Neural cell (in vitro differentiated cells): ENCODE measurements around the gene SLC27A5. TPM values are rescaled to one million over a fixed set of nuclear protein-coding genes. Genes with fewer than 3 reads are reported as not detected.
A peak's percentile ranks its signal among the peaks of the same experiment; 100 is the strongest.

Experiments used
- H2AFZ ChIP-seq: fragments of 200-600, 300-800 bp; sonication (generic), shearing (Covaris generic); 2 replicates; pipeline ENCODE4 v1.6.0; 2014; ENCODE audit warnings: low read depth, mild to moderate bottlenecking, antibody characterized with exemption, low read length, moderate library complexity
- H3F3A ChIP-seq: fragments of 200-600 bp; shearing (Covaris generic); 2 replicates; pipeline ENCODE4 v1.6.1; 2016; ENCODE audit warnings: mild to moderate bottlenecking, moderate library complexity, mixed read lengths, antibody characterized with exemption, low read length; ENCODE audit not compliant: insufficient read depth, poor library complexity, severe bottlenecking
- H3K27ac ChIP-seq: fragments of 200-600, 300-800 bp; sonication (generic), shearing (Covaris generic); 2 replicates; pipeline ENCODE4 v1.5.1; 2014; ENCODE audit warnings: mild to moderate bottlenecking, low read length, moderate library complexity
- H3K27me3 ChIP-seq: fragments of 300-800, 200-600 bp; sonication (generic), shearing (Covaris generic); 2 replicates; pipeline ENCODE4 v1.6.0; 2014; ENCODE audit warnings: mild to moderate bottlenecking, low read depth, low read length, moderate library complexity; ENCODE audit not compliant: insufficient read depth
- H3K36me3 ChIP-seq: fragments of 300-800, 200-600 bp; sonication (generic), shearing (Covaris generic); 2 replicates; pipeline ENCODE4 v1.5.1; 2014; ENCODE audit warnings: mild to moderate bottlenecking, antibody characterized with exemption, low read length, moderate library complexity; ENCODE audit not compliant: insufficient read depth
- H3K4me2 ChIP-seq: fragments of 300-800, 200-600 bp; sonication (generic), shearing (Covaris generic); 2 replicates; pipeline ENCODE4 v1.6.0; 2014; ENCODE audit warnings: mild to moderate bottlenecking, low read length
- H3K4me3 ChIP-seq: fragments of 300-800, 200-600 bp; sonication (generic), shearing (Covaris generic); 2 replicates; pipeline ENCODE4 v1.5.1; 2014; ENCODE audit warnings: mild to moderate bottlenecking, low read length, moderate library complexity
- H3K79me2 ChIP-seq: fragments of 200-600 bp; shearing (Covaris generic); replicated peaks from 2 replicates; pipeline ENCODE4 v1.6.0; 2014; ENCODE audit warnings: mild to moderate bottlenecking, low read length, moderate library complexity; ENCODE audit not compliant: insufficient read depth
- H3K9ac ChIP-seq: fragments of 300-800, 200-600 bp; sonication (generic), shearing (Covaris generic); 2 replicates; pipeline ENCODE4 v1.6.1; 2016; ENCODE audit warnings: mild to moderate bottlenecking, low read length, mixed read lengths
- H3K9me2 ChIP-seq: fragments of 200-600 bp; shearing (Covaris generic); 2 replicates; pipeline ENCODE4 v1.6.1; 2016; ENCODE audit warnings: mild to moderate bottlenecking, low read length, mixed read lengths; ENCODE audit not compliant: insufficient read depth
- H3K9me3 ChIP-seq: fragments of 200-600, 300-800 bp; sonication (generic), shearing (Covaris generic); 2 replicates; pipeline ENCODE4 v1.6.1; 2016; ENCODE audit warnings: mild to moderate bottlenecking, mixed run types, low read length, moderate library complexity, mixed read lengths
- H4K20me1 ChIP-seq: fragments of 200-600 bp; shearing (Covaris generic); 2 replicates; pipeline ENCODE4 v1.6.1; 2016; ENCODE audit warnings: mild to moderate bottlenecking, mixed run types; ENCODE audit not compliant: insufficient read depth
- EP300 ChIP-seq: fragments of 450-650 bp; conservative IDR thresholded peaks from 2 replicates; pipeline ENCODE4 v1.6.1; 2014; ENCODE audit warnings: antibody characterized with exemption, mild to moderate bottlenecking, moderate library complexity; ENCODE audit not compliant: poor library complexity, severe bottlenecking
- EZH2 ChIP-seq: fragments of 200-600, 300-800 bp; shearing (Covaris generic), sonication (generic); IDR thresholded peaks from 2 replicates; pipeline ENCODE4 v1.6.1; 2014; ENCODE audit warnings: antibody characterized with exemption, low read length, borderline replicate concordance, mild to moderate bottlenecking; ENCODE audit not compliant: insufficient read depth, poor library complexity, severe bottlenecking
- MXI1 ChIP-seq: fragments of 450-650 bp; conservative IDR thresholded peaks from 2 replicates; pipeline ENCODE4 v1.6.1; 2014; ENCODE audit warnings: antibody characterized with exemption, mild to moderate bottlenecking; ENCODE audit not compliant: poor library complexity, severe bottlenecking
- POLR2AphosphoS5 ChIP-seq: IDR thresholded peaks from 2 replicates; pipeline ENCODE4 v1.6.1; 2012
- RAD21 ChIP-seq: fragments of 450-650 bp; conservative IDR thresholded peaks from 2 replicates; pipeline ENCODE4 v1.6.1; 2014; ENCODE audit warnings: antibody characterized with exemption, mild to moderate bottlenecking, moderate library complexity
- SMC3 ChIP-seq: fragments of 450-650 bp; conservative IDR thresholded peaks from 2 replicates; pipeline ENCODE4 v1.6.1; 2014; ENCODE audit warnings: antibody characterized with exemption, mild to moderate bottlenecking, moderate library complexity; ENCODE audit not compliant: poor library complexity
- TAF1 ChIP-seq: IDR thresholded peaks from 2 replicates; pipeline ENCODE4 v1.6.1; 2012; ENCODE audit warnings: low read depth
- polyA plus RNA-seq: library from polyadenylated mRNA; depleted of rRNA; stranded (reverse); fragments of >200 nt; gene quantifications from 2 replicates; pipeline ENCODE4 v1.2.3, GENCODE V29; 2014
- TF ChIP-seq, protein P1 (sequence below): IDR thresholded peaks from 2 replicates; pipeline ENCODE4 v1.6.1; 2012; ENCODE audit warnings: borderline replicate concordance
- TF ChIP-seq, protein P2 (sequence below): fragments of 450-650 bp; IDR thresholded peaks from 2 replicates; pipeline ENCODE4 v1.5.1; 2014; ENCODE audit warnings: antibody characterized with exemption, mild to moderate bottlenecking, moderate library complexity; ENCODE audit not compliant: poor library complexity, severe bottlenecking

Gene SLC27A5
- polyA plus RNA-seq, 1 donor from 2014 or later: 14.9 TPM

DNA sequence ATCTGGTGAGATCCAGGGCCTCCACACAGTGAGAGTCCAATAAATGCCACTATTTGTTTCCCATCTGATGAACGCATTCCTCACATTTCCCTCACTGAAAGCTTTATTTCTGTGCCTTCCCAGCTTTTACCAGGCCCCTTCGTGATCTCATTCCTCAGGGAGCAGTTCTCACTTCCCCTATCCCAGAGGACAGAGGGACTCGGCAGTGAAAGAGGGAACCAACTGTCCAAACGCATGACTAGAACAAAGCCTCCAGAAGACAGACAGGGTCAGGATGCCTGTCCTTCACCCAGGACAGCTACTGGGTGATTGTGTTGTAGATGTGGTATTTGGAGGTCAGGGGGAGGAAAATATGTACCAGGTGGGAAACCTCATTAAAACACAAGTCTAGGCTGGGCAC, 9.9 kb upstream of the SLC27A5 start:
- H3K79me2 ChIP-seq: peaks cover 13% of the 10 kb centered on the region
- H3K9me3 ChIP-seq: no peaks in the 10 kb centered on the region
- no peaks in the 10 kb centered on the region for H4K20me1 ChIP-seq
- H3K27me3 ChIP-seq: no peaks in the 10 kb centered on the region
- H3K36me3 ChIP-seq: no peaks in the 10 kb centered on the region
- H3F3A ChIP-seq: peaks cover 7% of the 10 kb centered on the region
- H3K27ac ChIP-seq: no peak overlapping the region
- no peak overlapping the region for H3K9ac ChIP-seq
- H3K4me3 ChIP-seq: no peak overlapping the region
- no peak overlapping the region for H3K4me2 ChIP-seq
- H3K9me2 ChIP-seq: no peaks in the 10 kb centered on the region
- H2AFZ ChIP-seq: no peak overlapping the region
- TF ChIP-seq POLR2AphosphoS5: no peak
- no peak for TF ChIP-seq RAD21
- TF ChIP-seq TAF1: no peak
- no peak for TF ChIP-seq SMC3
- no peak for TF ChIP-seq EP300
- TF ChIP-seq, protein P1, sequence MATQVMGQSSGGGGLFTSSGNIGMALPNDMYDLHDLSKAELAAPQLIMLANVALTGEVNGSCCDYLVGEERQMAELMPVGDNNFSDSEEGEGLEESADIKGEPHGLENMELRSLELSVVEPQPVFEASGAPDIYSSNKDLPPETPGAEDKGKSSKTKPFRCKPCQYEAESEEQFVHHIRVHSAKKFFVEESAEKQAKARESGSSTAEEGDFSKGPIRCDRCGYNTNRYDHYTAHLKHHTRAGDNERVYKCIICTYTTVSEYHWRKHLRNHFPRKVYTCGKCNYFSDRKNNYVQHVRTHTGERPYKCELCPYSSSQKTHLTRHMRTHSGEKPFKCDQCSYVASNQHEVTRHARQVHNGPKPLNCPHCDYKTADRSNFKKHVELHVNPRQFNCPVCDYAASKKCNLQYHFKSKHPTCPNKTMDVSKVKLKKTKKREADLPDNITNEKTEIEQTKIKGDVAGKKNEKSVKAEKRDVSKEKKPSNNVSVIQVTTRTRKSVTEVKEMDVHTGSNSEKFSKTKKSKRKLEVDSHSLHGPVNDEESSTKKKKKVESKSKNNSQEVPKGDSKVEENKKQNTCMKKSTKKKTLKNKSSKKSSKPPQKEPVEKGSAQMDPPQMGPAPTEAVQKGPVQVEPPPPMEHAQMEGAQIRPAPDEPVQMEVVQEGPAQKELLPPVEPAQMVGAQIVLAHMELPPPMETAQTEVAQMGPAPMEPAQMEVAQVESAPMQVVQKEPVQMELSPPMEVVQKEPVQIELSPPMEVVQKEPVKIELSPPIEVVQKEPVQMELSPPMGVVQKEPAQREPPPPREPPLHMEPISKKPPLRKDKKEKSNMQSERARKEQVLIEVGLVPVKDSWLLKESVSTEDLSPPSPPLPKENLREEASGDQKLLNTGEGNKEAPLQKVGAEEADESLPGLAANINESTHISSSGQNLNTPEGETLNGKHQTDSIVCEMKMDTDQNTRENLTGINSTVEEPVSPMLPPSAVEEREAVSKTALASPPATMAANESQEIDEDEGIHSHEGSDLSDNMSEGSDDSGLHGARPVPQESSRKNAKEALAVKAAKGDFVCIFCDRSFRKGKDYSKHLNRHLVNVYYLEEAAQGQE: no peak
- TF ChIP-seq MXI1: no peak
- TF ChIP-seq, protein P2, sequence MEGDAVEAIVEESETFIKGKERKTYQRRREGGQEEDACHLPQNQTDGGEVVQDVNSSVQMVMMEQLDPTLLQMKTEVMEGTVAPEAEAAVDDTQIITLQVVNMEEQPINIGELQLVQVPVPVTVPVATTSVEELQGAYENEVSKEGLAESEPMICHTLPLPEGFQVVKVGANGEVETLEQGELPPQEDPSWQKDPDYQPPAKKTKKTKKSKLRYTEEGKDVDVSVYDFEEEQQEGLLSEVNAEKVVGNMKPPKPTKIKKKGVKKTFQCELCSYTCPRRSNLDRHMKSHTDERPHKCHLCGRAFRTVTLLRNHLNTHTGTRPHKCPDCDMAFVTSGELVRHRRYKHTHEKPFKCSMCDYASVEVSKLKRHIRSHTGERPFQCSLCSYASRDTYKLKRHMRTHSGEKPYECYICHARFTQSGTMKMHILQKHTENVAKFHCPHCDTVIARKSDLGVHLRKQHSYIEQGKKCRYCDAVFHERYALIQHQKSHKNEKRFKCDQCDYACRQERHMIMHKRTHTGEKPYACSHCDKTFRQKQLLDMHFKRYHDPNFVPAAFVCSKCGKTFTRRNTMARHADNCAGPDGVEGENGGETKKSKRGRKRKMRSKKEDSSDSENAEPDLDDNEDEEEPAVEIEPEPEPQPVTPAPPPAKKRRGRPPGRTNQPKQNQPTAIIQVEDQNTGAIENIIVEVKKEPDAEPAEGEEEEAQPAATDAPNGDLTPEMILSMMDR: no peak
- no peak for TF ChIP-seq EZH2

DNA sequence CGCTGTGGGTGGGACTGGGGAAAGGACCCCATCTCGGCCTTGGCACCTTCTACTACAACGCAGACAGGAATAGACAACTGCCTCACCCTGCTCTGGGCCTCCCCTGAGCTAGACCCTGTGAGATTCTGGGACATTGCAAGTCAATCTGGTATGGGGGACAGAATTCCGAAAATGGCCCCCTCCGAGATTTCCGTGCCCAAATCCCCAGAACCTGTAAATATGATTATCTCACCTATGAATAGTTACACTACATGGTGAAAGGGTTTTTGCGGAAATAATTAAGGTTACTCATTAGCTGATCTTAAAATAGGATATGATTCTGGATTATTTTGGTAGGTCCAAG, 8.4 kb upstream of the SLC27A5 start:
- Histone ChIP-seq H3K36me3 (no peaks in the 10 kb centered on the region), H3K79me2 (peaks cover 13% of the 10 kb centered on the region), H3K9me3 (no peaks in the 10 kb centered on the region), H3F3A (peaks cover 7% of the 10 kb centered on the region), H4K20me1 (no peaks in the 10 kb centered on the region), H3K4me3 (peak overlapping the region; percentile 92), H3K27me3 (no peaks in the 10 kb centered on the region), H3K9me2 (no peaks in the 10 kb centered on the region), H3K27ac (peak overlapping the region; percentile 95), H3K4me2 (peak overlapping the region; percentile 78), H2AFZ (peak overlapping the region; percentile 66), H3K9ac (peak overlapping the region; percentile 97)
- TF ChIP-seq RAD21 (no peak), TAF1 (no peak), POLR2AphosphoS5 (no peak), MXI1 (no peak), EZH2 (no peak), EP300 (no peak), SMC3 (no peak)
- TF ChIP-seq, protein P1: no peak
- TF ChIP-seq, protein P2: no peak
